PC-9 (cell line): Measurements from ENCODE around the gene CDKN2AIP.

ENCODE experiments used
- CTCF ChIP-seq: fragments of 200-600 bp; sonication (generic); conservative IDR thresholded peaks from 2 replicates; pipeline ENCODE4 v1.6.1; 2017; ENCODE audit warnings: mixed run types, antibody characterized with exemption, mild to moderate bottlenecking, moderate library complexity
- EZH2 ChIP-seq: fragments of 200-600 bp; sonication (generic); IDR thresholded peaks from 2 replicates; pipeline ENCODE4 v1.8.0; 2017; ENCODE audit warnings: antibody characterized with exemption, low read depth

- TF ChIP-seq CTCF = no peak
- no peak for TF ChIP-seq EZH2
Measured at GRCh38 chr4:183478123-183478522, 33.7 kb downstream of the CDKN2AIP start.
